Ascending aorta (tissue), 2 donors: ENCODE measurements around the gene UVSSA. TPM values are rescaled to one million over a fixed set of nuclear protein-coding genes. Genes with fewer than 3 reads are reported as not detected.

Experiments
- DNase-seq, 2 donors: peaks; one replicate each; pipeline ENCODE4 v3.0.0-alpha.2; 2019; ENCODE audit warnings: low spot score in 2 of 2
- H3K27ac ChIP-seq, 2 donors: fragments of 200-600 bp; sonication (generic); one replicate each; pipeline ENCODE4 v1.5.1; 2016 to 2017; ENCODE audit warnings: mild to moderate bottlenecking in 1 of 2
- H3K27me3 ChIP-seq: fragments of 200-600 bp; sonication (generic); one replicate; pipeline ENCODE4 v1.5.1; 2017
- H3K36me3 ChIP-seq, 2 donors: fragments of 200-600 bp; sonication (generic); one replicate each; pipeline ENCODE4 v1.5.1; 2016
- H3K4me1 ChIP-seq, 2 donors: fragments of 200-600 bp; sonication (generic); one replicate each; pipeline ENCODE4 v1.5.1; 2016 to 2017; ENCODE audit warnings: mild to moderate bottlenecking in 1 of 2
- H3K4me3 ChIP-seq, 2 donors: fragments of 200-600 bp; sonication (generic); one replicate each; pipeline ENCODE4 v1.5.1; 2016 to 2017; ENCODE audit warnings: mild to moderate bottlenecking in 1 of 2
- H3K9me3 ChIP-seq, 2 donors: fragments of 200-600 bp; sonication (generic); one replicate each; pipeline ENCODE4 v1.5.1; 2016
- CTCF ChIP-seq, 3 experiments: fragments of 200-600 bp in 2 of 3; fragments of 450-650 bp in 1 of 3; sonication (generic) in 2 of 3; IDR thresholded peaks; one replicate each; pipeline ENCODE4 v1.5.1; 2016 to 2019; ENCODE audit warnings: antibody characterized with exemption in 3 of 3, mild to moderate bottlenecking in 1 of 3, moderate library complexity in 1 of 3
- intact Hi-C: fragments of 100-400 bp; cut with DNase I; formaldehyde crosslinking; loops from one replicate; pipeline ENCODE4 v1.15.1; 2023
- total RNA-seq: library from RNA; depleted of rRNA; stranded (reverse); fragments of >200 nt; gene quantifications from one replicate; pipeline ENCODE4 v1.1.0, GENCODE V29; 2016

The UVSSA gene
- total RNA-seq, 1 donor from 2014 or later: 56.9 TPM

- H3K4me1 ChIP-seq: no peaks in the 10 kb centered on the region
- intact Hi-C loops: no loop called here
- H3K4me3 ChIP-seq: no peak overlapping the region
- no peaks in the 10 kb centered on the region for H3K27me3 ChIP-seq
- DNase-seq: no peak
- H3K27ac ChIP-seq: no peak overlapping the region
- no peak for TF ChIP-seq CTCF (IDR thresholded peaks at IDR 0.05)
- no peaks in the 10 kb centered on the region for H3K9me3 ChIP-seq
- peaks cover 37 to 67% of the 10 kb centered on the region in 2 donors for H3K36me3 ChIP-seq
These were observed 35.0 kb downstream of the UVSSA start for GRCh38 chr4:1381944-1382541.

- peaks cover 44 to 68% of the 10 kb centered on the region in 2 donors for H3K36me3 ChIP-seq
- no peaks in the 10 kb centered on the region for H3K27me3 ChIP-seq
- no peak for DNase-seq
- intact Hi-C loops: no loop called here
- peaks cover 0 to under 1% of the 10 kb centered on the region in 2 donors for H3K9me3 ChIP-seq
- TF ChIP-seq CTCF (IDR thresholded peaks at IDR 0.05): no peak
- no peak overlapping the region for H3K4me3 ChIP-seq
- H3K27ac ChIP-seq: no peak overlapping the region
- no peaks in the 10 kb centered on the region for H3K4me1 ChIP-seq
These were observed 36.0 kb downstream of the UVSSA start for GRCh38 chr4:1382776-1383727.

DNA sequence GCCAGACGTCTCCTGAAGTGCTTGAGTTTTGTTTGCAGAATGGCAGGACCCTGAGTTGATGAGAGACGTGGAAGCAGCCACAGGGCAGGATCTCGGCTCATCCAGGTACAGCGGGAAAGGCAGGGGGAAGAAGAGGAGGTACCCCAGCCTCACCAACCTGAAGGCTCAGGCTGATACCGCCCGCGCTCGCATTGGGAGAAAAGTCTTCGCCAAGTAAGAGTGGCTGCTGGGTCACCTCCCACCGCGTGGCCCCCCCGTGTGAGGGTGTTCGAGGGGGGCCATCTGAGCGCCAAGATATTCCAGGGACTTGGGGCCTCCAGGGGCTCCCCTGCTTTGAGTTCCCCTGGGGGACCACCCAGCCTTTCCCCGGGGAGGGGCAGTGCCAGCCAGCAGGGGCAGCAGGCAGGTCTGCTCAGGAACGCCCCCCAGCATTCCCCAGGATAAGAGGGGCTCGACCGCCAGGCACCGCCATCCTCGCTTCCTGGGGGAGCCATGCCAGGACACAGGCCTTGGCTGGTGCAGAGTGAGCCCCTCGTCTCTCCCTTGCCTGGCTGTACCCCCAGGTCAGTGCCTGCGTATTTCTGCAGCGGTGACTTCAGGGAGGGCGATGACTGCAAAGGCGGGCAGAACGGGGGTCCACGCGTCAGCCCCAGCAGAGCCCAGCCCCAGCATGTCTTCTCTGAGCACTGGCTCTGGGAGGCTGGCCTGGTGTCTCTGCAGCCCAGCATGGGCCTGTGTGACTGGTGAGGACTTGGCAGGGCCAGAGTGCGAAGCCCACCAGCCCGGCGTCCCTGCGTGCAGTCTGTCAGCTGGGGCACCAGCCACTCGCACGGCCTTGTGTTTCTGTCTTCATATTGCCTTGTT, 37.0 kb downstream of the UVSSA start:
- Histone ChIP-seq H3K4me3 (no peak overlapping the region), H3K4me1 (no peaks in the 10 kb centered on the region), H3K9me3 (peaks cover 0 to 9% of the 10 kb centered on the region in 2 donors), H3K27me3 (no peaks in the 10 kb centered on the region), H3K27ac (no peak overlapping the region), H3K36me3 (peaks cover 49 to 77% of the 10 kb centered on the region in 2 donors)
- no peak for TF ChIP-seq CTCF (IDR thresholded peaks at IDR 0.05)
- DNase-seq: no peak
- intact Hi-C loops: no loop called here

DNA sequence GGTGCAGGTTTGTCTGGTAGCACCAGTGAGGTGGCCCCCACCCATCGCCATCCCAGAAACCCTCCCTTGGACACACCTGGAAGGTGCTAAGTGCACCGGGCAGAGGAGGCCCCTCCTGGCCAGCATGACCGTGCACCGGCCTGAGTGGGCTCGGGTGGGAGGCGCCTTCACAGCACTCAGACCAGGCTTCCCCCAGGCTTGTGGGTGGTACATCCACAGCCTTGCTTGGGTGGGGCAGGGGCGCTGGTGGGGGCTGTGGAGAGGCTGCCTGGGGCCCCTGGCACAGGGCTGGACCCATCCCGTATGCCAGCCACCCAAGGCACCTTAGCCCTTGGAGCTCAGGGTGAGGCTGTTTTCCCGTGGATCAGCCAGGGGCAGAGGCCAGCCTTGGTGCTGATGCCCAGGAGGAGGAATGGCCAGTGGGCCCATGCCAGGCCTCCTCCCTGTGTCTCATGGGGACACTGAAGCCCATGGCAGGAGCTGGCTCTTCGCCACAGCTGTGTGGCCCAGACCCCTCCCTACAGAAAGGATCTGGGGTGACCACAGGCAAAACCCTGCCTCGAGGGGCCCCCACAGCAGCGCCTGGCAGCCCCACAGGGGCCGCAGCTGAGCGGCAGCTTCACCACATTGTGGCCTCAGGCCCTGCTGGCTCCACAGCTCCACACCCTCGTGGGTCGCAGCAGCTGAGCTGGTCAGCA, 37.8 kb downstream of the UVSSA start:
- no peak for DNase-seq
- intact Hi-C loops: no loop called here
- TF ChIP-seq CTCF (IDR thresholded peaks at IDR 0.05): no peak
- Histone ChIP-seq H3K27me3 (no peaks in the 10 kb centered on the region), H3K27ac (no peak overlapping the region), H3K4me1 (no peaks in the 10 kb centered on the region), H3K9me3 (peaks cover 0 to 14% of the 10 kb centered on the region in 2 donors), H3K4me3 (no peak overlapping the region), H3K36me3 (peaks cover 52 to 78% of the 10 kb centered on the region in 2 donors)
